ENCODE measurements around the gene STIM1. TPM values are rescaled to one million over a fixed set of nuclear protein-coding genes. Genes with fewer than 3 reads are reported as not detected.

Gene STIM1
- total and polyA plus RNA-seq, 7 donors, result 52.1 to 147 (median 109) TPM

GRCh38 chr11:3956038-3956437, 100.6 kb downstream of the STIM1 start:
- H3K9me3 ChIP-seq, result no peaks in the 10 kb centered on the region
- intact Hi-C loops (cut with DNase I), result loop anchor here in 1 of 2 donors (10.0 kb wide), 1 partner anchor 89 kb away; no protein-coding TSS in a partner anchor
- ATAC-seq (no peak), DNase-seq (no peak)
- no peak for TF ChIP-seq CTCF (IDR thresholded peaks at IDR 0.05)
- H3K36me3 ChIP-seq (ENCODE audit: insufficient read depth in 1 of 2, low read depth in 1 of 2), result no peaks in the 10 kb centered on the region
- H3K4me3 ChIP-seq, result no peak overlapping the region
- 97 to 100% (median 97%) methylated on average over 2 of the region's 2 CpGs for WGBS, 3 donors
- peaks cover 63% of the 10 kb centered on the region for H3K4me1 ChIP-seq
- H3K27me3 ChIP-seq (ENCODE audit: insufficient read depth in 3 of 3, low read length in 2 of 3), result no peaks in the 10 kb centered on the region
- H3K27ac ChIP-seq, result no peak overlapping the region

GRCh38 chr11:3956748-3957147, 101.3 kb downstream of the STIM1 start:
- intact Hi-C loops (cut with DNase I), result loop anchor here in 1 of 2 donors (10.0 kb wide), 1 partner anchor 88 kb away; no protein-coding TSS in a partner anchor
- Histone ChIP-seq H3K9me3 (no peaks in the 10 kb centered on the region), H3K4me3 (no peak overlapping the region), H3K27ac (no peak overlapping the region), H3K36me3 (ENCODE audit: insufficient read depth in 1 of 2, low read depth in 1 of 2) (no peaks in the 10 kb centered on the region), H3K4me1 (peaks cover 58% of the 10 kb centered on the region), H3K27me3 (ENCODE audit: insufficient read depth in 3 of 3, low read length in 2 of 3) (no peaks in the 10 kb centered on the region)
- ATAC-seq (no peak), DNase-seq (no peak)
- TF ChIP-seq CTCF (IDR thresholded peaks at IDR 0.05), result no peak
- WGBS, 3 donors, result 56 to 94% (median 77%) methylated on average over 4 of the region's 4 CpGs

GRCh38 chr11:3957437-3957836, 102.0 kb downstream of the STIM1 start:
- H3K4me3 ChIP-seq, result no peak overlapping the region
- H3K27me3 ChIP-seq (ENCODE audit: insufficient read depth in 3 of 3, low read length in 2 of 3), result no peaks in the 10 kb centered on the region
- intact Hi-C loops (cut with DNase I), result loop anchor here in 1 of 2 donors (10.0 kb wide), 1 partner anchor 87 kb away; no protein-coding TSS in a partner anchor
- peaks cover 58% of the 10 kb centered on the region for H3K4me1 ChIP-seq
- no peak for TF ChIP-seq CTCF (IDR thresholded peaks at IDR 0.05)
- DNase-seq (no peak), ATAC-seq (no peak)
- H3K9me3 ChIP-seq, result no peaks in the 10 kb centered on the region
- no peak overlapping the region for H3K27ac ChIP-seq
- no peaks in the 10 kb centered on the region for H3K36me3 ChIP-seq (ENCODE audit: insufficient read depth in 1 of 2, low read depth in 1 of 2)
- 63 to 99% (median 76%) methylated on average over 3 of the region's 3 CpGs for WGBS, 3 donors

GRCh38 chr11:3958281-3958680, 102.8 kb downstream of the STIM1 start:
- peak overlapping the region; percentile 28 for H3K27ac ChIP-seq
- H3K4me1 ChIP-seq, result peaks cover 57% of the 10 kb centered on the region
- intact Hi-C loops (cut with DNase I), result loop anchor here in 1 of 2 donors (10.0 kb wide), 1 partner anchor 87 kb away; no protein-coding TSS in a partner anchor
- ATAC-seq, result no peak
- no peaks in the 10 kb centered on the region for H3K36me3 ChIP-seq (ENCODE audit: insufficient read depth in 1 of 2, low read depth in 1 of 2)
- DNase-seq, result no peak
- 71 to 93% (median 86%) methylated on average over 2 of the region's 2 CpGs for WGBS, 3 donors
- no peaks in the 10 kb centered on the region for H3K27me3 ChIP-seq (ENCODE audit: insufficient read depth in 3 of 3, low read length in 2 of 3)
- no peak overlapping the region for H3K4me3 ChIP-seq
- no peaks in the 10 kb centered on the region for H3K9me3 ChIP-seq
- no peak for TF ChIP-seq CTCF (IDR thresholded peaks at IDR 0.05)

All from psoas muscle (tissue), 8 donors.